Limb (tissue), 2 donors: ENCODE measurements around the gene ZNF445.
A peak's percentile ranks its signal among the peaks of the same experiment; 100 is the strongest.
"Not testable (repeated sequence)": the region's sequence is repeated elsewhere in the genome, so short reads cannot be mapped to it uniquely, and the experiment has no call there.

ENCODE experiments used
- DNase-seq, 2 donors: peaks; one replicate each; pipeline ENCODE4 v3.0.0-alpha.2; 2016; ENCODE audit errors: extremely low spot score in 2 of 2

The ZNF445 gene

GRCh38 chr3:44476181-44476611 is 1.3 kb downstream of the ZNF445 start:
- peak in 1 of 2 donors; percentile 2 for DNase-seq

GRCh38 chr3:44474886-44475285 is 2.6 kb downstream of the ZNF445 start:
- not testable (repeated sequence) for DNase-seq

- no peak for DNase-seq
These were observed 7.0 kb downstream of the ZNF445 start for GRCh38 chr3:44470430-44470829.

GRCh38 chr3:44469914-44470313 is 7.6 kb downstream of the ZNF445 start:
- DNase-seq, result no peak

- DNase-seq, result peak in 1 of 2 donors; percentile 31
These were observed 8.6 kb downstream of the ZNF445 start for GRCh38 chr3:44468572-44469520.

GRCh38 chr3:44468099-44468537 is 9.4 kb downstream of the ZNF445 start:
- DNase-seq, result not testable (repeated sequence)

GRCh38 chr3:44467241-44467640 is 10.2 kb downstream of the ZNF445 start:
- no peak for DNase-seq

- not testable (repeated sequence) for DNase-seq
These were observed 12.6 kb downstream of the ZNF445 start for GRCh38 chr3:44464920-44465319.

GRCh38 chr3:44464509-44464908 is 13.0 kb downstream of the ZNF445 start:
- DNase-seq, result no peak

GRCh38 chr3:44460050-44460449 is 17.4 kb downstream of the ZNF445 start:
- DNase-seq, result not testable (repeated sequence)

GRCh38 chr3:44455318-44455717 is 22.2 kb downstream of the ZNF445 start:
- DNase-seq, result no peak

GRCh38 chr3:44454258-44454657 is 23.2 kb downstream of the ZNF445 start:
- DNase-seq, result no peak

GRCh38 chr3:44451441-44451840 is 26.0 kb downstream of the ZNF445 start:
- DNase-seq, result no peak

- no peak for DNase-seq
These were observed 30.5 kb downstream of the ZNF445 start for GRCh38 chr3:44446929-44447328.

- DNase-seq, result no peak
These were observed 31.7 kb downstream of the ZNF445 start for GRCh38 chr3:44445786-44446185.

GRCh38 chr3:44444896-44445691 is 32.4 kb downstream of the ZNF445 start:
- no peak for DNase-seq

- DNase-seq, result no peak
These were observed 33.0 kb downstream of the ZNF445 start for GRCh38 chr3:44444437-44444836.

- no peak for DNase-seq
These were observed 34.7 kb downstream of the ZNF445 start for GRCh38 chr3:44442596-44443309.

- DNase-seq, result no peak
These were observed 37.8 kb downstream of the ZNF445 start for GRCh38 chr3:44439499-44440295.

- no peak for DNase-seq
These were observed 39.7 kb downstream of the ZNF445 start for GRCh38 chr3:44437800-44438199.

GRCh38 chr3:44436181-44436580 is 41.3 kb downstream of the ZNF445 start:
- no peak for DNase-seq
